Astrocyte (in vitro differentiated cells and primary cell): Measurements from ENCODE around the gene SPIC.

ENCODE experiments used
- EZH2 ChIP-seq: IDR thresholded peaks from 2 replicates; pipeline ENCODE4 v1.6.1; 2012; ENCODE audit warnings: mild to moderate bottlenecking, low read length, inconsistent platforms; ENCODE audit not compliant: insufficient read depth
- TF ChIP-seq, protein P1 (sequence below): IDR thresholded peaks from 2 replicates; pipeline ENCODE4 v1.5.1; 2011; ENCODE audit warnings: low read depth, mild to moderate bottlenecking, inconsistent platforms, low read length, moderate library complexity; ENCODE audit not compliant: insufficient read depth

- TF ChIP-seq, protein P1, sequence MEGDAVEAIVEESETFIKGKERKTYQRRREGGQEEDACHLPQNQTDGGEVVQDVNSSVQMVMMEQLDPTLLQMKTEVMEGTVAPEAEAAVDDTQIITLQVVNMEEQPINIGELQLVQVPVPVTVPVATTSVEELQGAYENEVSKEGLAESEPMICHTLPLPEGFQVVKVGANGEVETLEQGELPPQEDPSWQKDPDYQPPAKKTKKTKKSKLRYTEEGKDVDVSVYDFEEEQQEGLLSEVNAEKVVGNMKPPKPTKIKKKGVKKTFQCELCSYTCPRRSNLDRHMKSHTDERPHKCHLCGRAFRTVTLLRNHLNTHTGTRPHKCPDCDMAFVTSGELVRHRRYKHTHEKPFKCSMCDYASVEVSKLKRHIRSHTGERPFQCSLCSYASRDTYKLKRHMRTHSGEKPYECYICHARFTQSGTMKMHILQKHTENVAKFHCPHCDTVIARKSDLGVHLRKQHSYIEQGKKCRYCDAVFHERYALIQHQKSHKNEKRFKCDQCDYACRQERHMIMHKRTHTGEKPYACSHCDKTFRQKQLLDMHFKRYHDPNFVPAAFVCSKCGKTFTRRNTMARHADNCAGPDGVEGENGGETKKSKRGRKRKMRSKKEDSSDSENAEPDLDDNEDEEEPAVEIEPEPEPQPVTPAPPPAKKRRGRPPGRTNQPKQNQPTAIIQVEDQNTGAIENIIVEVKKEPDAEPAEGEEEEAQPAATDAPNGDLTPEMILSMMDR: no peak
- no peak for TF ChIP-seq EZH2
Measured at GRCh38 chr12:101493556-101493955, 18.4 kb downstream of the SPIC start.
